ENCODE data around the gene SCARF2.

GRCh38 chr22:20402960-20403778 lies 34.5 kb downstream of the SCARF2 start:
- TF ChIP-seq CTCF (conservative IDR thresholded peaks at IDR 0.05 in 1 of 2, IDR thresholded peaks at IDR 0.05 in 1 of 2; ENCODE audit: extremely low read depth in 1 of 2, insufficient read depth in 1 of 2, low read depth in 1 of 2, low read length in 2 of 2) = no peak
- TF ChIP-seq EZH2 (IDR thresholded peaks at IDR 0.05; ENCODE audit: borderline replicate concordance, low read length) = no peak
